ENCODE results near the gene ATP2B3. TPM values are rescaled to one million over a fixed set of nuclear protein-coding genes. Genes with fewer than 3 reads are reported as not detected.

The ATP2B3 gene
- total RNA-seq, 1 donor from 2014 or later = 0.83 TPM

DNA sequence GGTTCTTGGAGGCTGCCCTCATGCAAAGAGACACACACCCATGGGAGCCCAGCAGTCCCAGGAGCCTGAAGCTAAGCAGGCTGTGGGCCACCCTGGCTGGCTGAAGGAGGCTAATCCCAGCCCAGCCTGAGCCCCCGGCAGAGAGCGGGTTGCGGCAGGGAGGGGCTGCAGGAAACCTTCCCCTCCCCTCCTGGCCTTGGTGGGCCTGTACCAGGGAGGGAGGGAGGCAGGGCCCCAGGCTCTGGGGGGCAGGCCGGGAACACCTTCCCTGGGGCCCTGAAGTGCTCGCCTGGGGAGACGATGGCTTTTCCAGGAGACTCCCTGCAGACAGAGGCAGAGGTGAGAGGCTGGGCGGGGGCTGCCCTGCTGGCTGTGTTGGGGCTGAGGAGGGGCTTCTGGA, 19.0 kb upstream of the ATP2B3 start:
- no peak overlapping the region for H3K4me3 Mint-ChIP-seq
- peaks cover 7% of the 10 kb centered on the region for H3K9me3 Mint-ChIP-seq
- DNase-seq (ENCODE audit: low spot score in 2 of 2, unreplicated experiment in 2 of 2) = no peak
- H3K27ac Mint-ChIP-seq = no peak overlapping the region
- H3K27me3 Mint-ChIP-seq (ENCODE audit: low read depth) = no peaks in the 10 kb centered on the region
- H3K36me3 Mint-ChIP-seq = peaks cover 2% of the 10 kb centered on the region
- H3K4me1 Mint-ChIP-seq = peaks cover 15% of the 10 kb centered on the region
- no peak for TF ChIP-seq CTCF (IDR thresholded peaks at IDR 0.05; ENCODE audit: unreplicated experiment)

- Mint-ChIP-seq H3K4me3 (no peak overlapping the region), H3K27ac (no peak overlapping the region), H3K27me3 (ENCODE audit: low read depth) (no peaks in the 10 kb centered on the region), H3K9me3 (peaks cover 7% of the 10 kb centered on the region), H3K36me3 (peaks cover 2% of the 10 kb centered on the region), H3K4me1 (peaks cover 9% of the 10 kb centered on the region)
- no peak for TF ChIP-seq CTCF (IDR thresholded peaks at IDR 0.05; ENCODE audit: unreplicated experiment)
- DNase-seq (ENCODE audit: low spot score in 2 of 2, unreplicated experiment in 2 of 2) = no peak
Measured at GRCh38 chrX:153499341-153499740, 18.1 kb upstream of the ATP2B3 start.

DNA sequence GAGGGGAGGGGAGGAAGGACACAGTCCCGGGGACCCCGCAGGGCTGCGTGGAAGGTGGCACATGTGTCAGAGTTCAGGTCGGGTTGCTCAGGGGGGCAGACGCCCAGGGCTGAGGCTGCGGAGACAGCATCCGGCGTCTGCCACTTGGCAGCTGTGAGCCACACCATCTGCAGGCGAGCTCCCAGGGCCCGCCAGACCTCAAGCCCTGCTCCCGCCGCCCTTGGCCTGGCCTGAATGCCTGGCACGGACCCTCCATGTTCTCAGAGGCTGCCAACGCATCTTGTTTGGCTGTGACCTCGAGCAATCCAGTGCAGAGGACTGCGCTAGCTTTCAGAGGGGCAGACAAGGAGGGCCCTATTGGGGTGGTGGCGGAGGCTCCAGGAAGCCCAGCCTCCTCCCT, 17.6 kb upstream of the ATP2B3 start:
- no peak for TF ChIP-seq CTCF (IDR thresholded peaks at IDR 0.05; ENCODE audit: unreplicated experiment)
- Mint-ChIP-seq H3K27me3 (ENCODE audit: low read depth) (no peaks in the 10 kb centered on the region), H3K9me3 (peaks cover 7% of the 10 kb centered on the region), H3K4me1 (peaks cover 7% of the 10 kb centered on the region), H3K4me3 (no peak overlapping the region), H3K27ac (no peak overlapping the region), H3K36me3 (peaks cover 2% of the 10 kb centered on the region)
- DNase-seq (ENCODE audit: low spot score in 2 of 2, unreplicated experiment in 2 of 2) = no peak

DNA sequence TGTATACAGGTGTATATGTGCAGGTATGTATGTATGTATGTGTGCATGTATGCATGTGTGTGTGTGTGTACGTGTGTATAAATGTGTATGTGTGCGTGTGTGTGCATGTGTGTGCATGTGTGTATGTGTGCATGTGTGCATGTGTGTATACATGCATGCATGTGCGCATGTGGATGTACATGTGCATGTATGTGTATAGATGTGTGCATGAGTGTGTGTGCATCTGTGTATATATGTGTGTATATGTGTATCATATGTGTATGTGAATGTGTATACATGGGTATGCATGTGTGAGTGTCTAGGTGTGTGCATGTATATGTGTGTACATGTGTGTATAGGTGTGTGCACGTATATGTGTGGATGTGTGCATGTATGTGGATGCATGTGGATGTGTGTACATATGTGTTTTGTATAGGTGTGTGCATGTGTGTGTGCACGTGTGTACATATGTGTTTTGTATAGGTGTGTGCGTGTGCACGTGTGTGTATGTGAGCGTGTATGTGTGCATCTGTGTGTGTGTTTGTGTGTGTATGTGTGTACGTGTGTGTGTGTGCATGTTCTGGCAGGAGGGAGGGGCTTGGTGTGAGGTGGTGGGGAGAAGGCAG, 16.7 kb upstream of the ATP2B3 start:
- no peak for TF ChIP-seq CTCF (IDR thresholded peaks at IDR 0.05; ENCODE audit: unreplicated experiment)
- peaks cover 7% of the 10 kb centered on the region for H3K9me3 Mint-ChIP-seq
- H3K4me1 Mint-ChIP-seq = peaks cover 5% of the 10 kb centered on the region
- peaks cover 2% of the 10 kb centered on the region for H3K36me3 Mint-ChIP-seq
- DNase-seq (ENCODE audit: low spot score in 2 of 2, unreplicated experiment in 2 of 2) = no peak
- H3K4me3 Mint-ChIP-seq = no peak overlapping the region
- no peak overlapping the region for H3K27ac Mint-ChIP-seq
- H3K27me3 Mint-ChIP-seq (ENCODE audit: low read depth) = no peaks in the 10 kb centered on the region

DNA sequence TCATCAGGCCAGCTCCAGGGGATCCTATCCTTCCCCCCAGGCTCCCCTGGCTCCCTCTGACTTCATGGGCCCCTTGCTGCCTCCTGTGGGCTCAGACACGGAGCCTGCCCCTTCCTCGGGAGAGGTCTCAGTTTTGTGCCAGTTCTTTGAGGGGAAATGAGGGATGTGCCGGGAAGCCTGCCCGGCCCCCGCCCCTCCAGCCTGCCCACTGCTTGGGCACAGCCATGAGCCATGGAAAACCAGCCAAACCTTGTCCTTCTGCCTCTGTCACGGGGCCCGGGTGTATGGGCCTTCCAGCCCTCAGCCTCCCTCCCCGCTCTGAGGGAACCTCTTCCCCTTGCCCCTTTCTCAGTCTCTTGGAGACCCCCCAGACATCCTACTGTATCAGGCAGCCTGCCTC, 15.9 kb upstream of the ATP2B3 start:
- Mint-ChIP-seq H3K36me3 (peaks cover 2% of the 10 kb centered on the region), H3K9me3 (peaks cover 7% of the 10 kb centered on the region), H3K4me1 (peaks cover 5% of the 10 kb centered on the region), H3K27ac (no peak overlapping the region), H3K4me3 (no peak overlapping the region), H3K27me3 (ENCODE audit: low read depth) (no peaks in the 10 kb centered on the region)
- TF ChIP-seq CTCF (IDR thresholded peaks at IDR 0.05; ENCODE audit: unreplicated experiment) = no peak
- DNase-seq (ENCODE audit: low spot score in 2 of 2, unreplicated experiment in 2 of 2) = no peak

GRCh38 chrX:153502131-153502530, 15.3 kb upstream of the ATP2B3 start:
- H3K4me3 Mint-ChIP-seq = no peak overlapping the region
- no peaks in the 10 kb centered on the region for H3K27me3 Mint-ChIP-seq (ENCODE audit: low read depth)
- H3K36me3 Mint-ChIP-seq = peaks cover 2% of the 10 kb centered on the region
- no peak for TF ChIP-seq CTCF (IDR thresholded peaks at IDR 0.05; ENCODE audit: unreplicated experiment)
- H3K27ac Mint-ChIP-seq = no peak overlapping the region
- peaks cover 7% of the 10 kb centered on the region for H3K9me3 Mint-ChIP-seq
- peaks cover 5% of the 10 kb centered on the region for H3K4me1 Mint-ChIP-seq
- no peak for DNase-seq (ENCODE audit: low spot score in 2 of 2, unreplicated experiment in 2 of 2)
